T-helper 2 cell treated with Interferon-gamma antibody and Interleukin-4, amounts not matched to agents 5 μg/mL and 100 μg/mL, for 36 hours (primary cell): ENCODE results near the gene ADAMTS17.

Source experiments
- DNase-seq: peaks from one replicate; pipeline ENCODE4 v3.0.0; 2021; ENCODE audit warnings: low spot score
- H3K27ac Mint-ChIP-seq: one replicate; pipeline ENCODE4 v1.8.0; 2021; ENCODE audit warnings: mild to moderate bottlenecking, mixed read lengths
- H3K27me3 Mint-ChIP-seq: one replicate; pipeline ENCODE4 v1.8.0; 2021; ENCODE audit warnings: low read depth, mixed read lengths
- H3K36me3 Mint-ChIP-seq: one replicate; pipeline ENCODE4 v1.8.0; 2021; ENCODE audit warnings: low read depth, mixed read lengths
- H3K4me1 Mint-ChIP-seq: one replicate; pipeline ENCODE4 v1.8.0; 2021; ENCODE audit warnings: low read depth, mixed read lengths
- H3K4me3 Mint-ChIP-seq: one replicate; pipeline ENCODE4 v1.8.0; 2022; ENCODE audit warnings: mild to moderate bottlenecking, moderate library complexity, mixed read lengths
- H3K9me3 Mint-ChIP-seq: one replicate; pipeline ENCODE4 v1.8.0; 2021; ENCODE audit warnings: mixed read lengths

ADAMTS17 gene

DNA sequence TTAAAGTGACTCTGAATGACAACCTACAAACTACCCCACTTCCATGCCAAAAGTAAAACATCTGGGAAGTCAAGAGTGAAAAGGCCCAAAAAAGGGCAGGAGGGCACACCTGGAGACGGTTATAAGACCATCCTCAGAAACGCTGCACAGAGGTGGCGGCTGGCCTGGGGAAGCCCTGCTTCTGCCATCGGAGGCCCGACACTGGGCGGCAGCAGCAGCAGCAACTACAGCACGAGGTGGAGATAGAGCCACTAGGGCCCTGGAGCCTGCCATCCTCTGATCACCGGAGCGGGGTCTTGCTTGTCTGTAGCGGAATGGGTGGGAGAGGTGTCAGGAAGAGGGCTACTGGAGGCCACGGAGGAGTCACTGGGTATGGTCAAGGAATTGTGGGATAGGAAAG, 283.3 kb downstream of the ADAMTS17 start:
- H3K27ac Mint-ChIP-seq = no peak overlapping the region
- H3K4me1 Mint-ChIP-seq = no peaks in the 10 kb centered on the region
- no peak overlapping the region for H3K4me3 Mint-ChIP-seq
- no peaks in the 10 kb centered on the region for H3K9me3 Mint-ChIP-seq
- H3K27me3 Mint-ChIP-seq = no peaks in the 10 kb centered on the region
- H3K36me3 Mint-ChIP-seq = no peaks in the 10 kb centered on the region
- no peak for DNase-seq

DNA sequence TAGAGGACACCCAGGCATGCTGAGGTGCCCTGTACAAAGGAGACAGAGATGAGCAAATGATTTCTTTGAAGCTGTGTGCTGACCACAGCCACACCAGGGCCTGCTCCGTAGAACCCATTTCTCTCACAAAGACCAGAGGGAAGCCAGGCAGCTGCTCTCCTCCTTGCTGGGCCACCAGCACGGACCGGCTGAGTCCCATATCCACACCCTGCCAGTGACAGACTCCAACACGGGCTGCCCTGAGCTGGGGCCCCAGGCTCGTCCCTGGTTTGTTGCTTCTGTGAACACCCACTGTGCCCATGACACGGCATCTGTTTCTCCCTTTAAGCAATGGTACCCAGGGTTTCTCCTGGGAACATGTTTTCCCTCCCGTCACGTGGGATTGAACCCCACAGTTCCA, 284.5 kb downstream of the ADAMTS17 start:
- no peak overlapping the region for H3K4me3 Mint-ChIP-seq
- no peak overlapping the region for H3K27ac Mint-ChIP-seq
- no peak for DNase-seq
- no peaks in the 10 kb centered on the region for H3K36me3 Mint-ChIP-seq
- no peaks in the 10 kb centered on the region for H3K4me1 Mint-ChIP-seq
- H3K9me3 Mint-ChIP-seq = no peaks in the 10 kb centered on the region
- H3K27me3 Mint-ChIP-seq = no peaks in the 10 kb centered on the region

DNA sequence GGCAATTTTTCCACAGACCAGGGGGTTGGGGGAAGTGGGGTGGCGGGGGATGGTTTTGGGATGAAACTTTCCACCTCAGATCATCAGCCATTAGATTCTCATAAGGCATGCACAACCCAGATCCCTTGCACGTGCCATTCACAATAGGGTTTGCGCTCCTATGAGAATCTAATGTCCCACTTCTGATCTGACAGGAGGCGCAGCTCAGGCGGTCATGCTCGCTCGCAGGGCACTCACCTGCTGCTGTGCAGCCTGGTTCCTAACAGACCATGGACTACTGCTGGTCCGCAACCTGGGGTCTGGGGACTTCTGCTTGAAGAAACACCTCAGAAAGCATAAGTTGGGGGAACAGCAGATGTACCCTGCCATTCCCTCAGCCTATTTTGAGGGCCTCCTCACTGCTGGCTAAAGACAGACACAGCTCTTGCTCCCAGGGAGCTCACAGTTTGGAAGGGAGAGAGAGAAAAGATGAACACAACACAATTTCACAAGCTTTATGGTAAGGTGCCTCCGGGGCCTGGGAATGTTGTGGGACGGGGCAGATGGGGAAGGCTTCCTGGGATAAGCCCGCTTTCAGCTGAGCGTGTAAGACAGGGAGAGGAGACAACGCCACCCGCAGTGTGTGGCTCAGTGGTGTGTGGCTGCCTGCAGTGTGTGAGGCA, 285.2 kb downstream of the ADAMTS17 start:
- Mint-ChIP-seq H3K27ac (no peak overlapping the region), H3K4me3 (no peak overlapping the region), H3K4me1 (no peaks in the 10 kb centered on the region), H3K9me3 (no peaks in the 10 kb centered on the region), H3K36me3 (no peaks in the 10 kb centered on the region), H3K27me3 (no peaks in the 10 kb centered on the region)
- no peak for DNase-seq

DNA sequence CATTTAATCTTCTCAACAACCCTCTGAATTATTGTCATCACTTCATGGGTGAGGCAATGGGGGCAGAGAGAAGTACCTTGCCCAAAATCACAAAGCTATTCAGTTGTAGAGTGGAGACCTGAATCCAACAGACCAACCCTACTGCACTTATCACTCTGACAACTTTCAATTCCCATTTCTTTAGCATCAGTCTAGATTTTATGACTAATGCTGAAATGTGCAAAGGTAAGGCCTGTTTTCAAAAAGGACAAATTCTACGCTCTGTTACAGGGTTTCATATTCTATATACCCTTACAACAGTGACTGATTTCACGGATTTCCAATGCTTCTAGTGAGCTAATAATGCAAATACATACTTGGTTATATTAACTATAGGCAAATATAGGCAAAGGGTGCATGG, 286.0 kb downstream of the ADAMTS17 start:
- H3K9me3 Mint-ChIP-seq = no peaks in the 10 kb centered on the region
- no peak for DNase-seq
- H3K4me1 Mint-ChIP-seq = no peaks in the 10 kb centered on the region
- H3K36me3 Mint-ChIP-seq = no peaks in the 10 kb centered on the region
- H3K27me3 Mint-ChIP-seq = no peaks in the 10 kb centered on the region
- H3K27ac Mint-ChIP-seq = no peak overlapping the region
- no peak overlapping the region for H3K4me3 Mint-ChIP-seq

DNA sequence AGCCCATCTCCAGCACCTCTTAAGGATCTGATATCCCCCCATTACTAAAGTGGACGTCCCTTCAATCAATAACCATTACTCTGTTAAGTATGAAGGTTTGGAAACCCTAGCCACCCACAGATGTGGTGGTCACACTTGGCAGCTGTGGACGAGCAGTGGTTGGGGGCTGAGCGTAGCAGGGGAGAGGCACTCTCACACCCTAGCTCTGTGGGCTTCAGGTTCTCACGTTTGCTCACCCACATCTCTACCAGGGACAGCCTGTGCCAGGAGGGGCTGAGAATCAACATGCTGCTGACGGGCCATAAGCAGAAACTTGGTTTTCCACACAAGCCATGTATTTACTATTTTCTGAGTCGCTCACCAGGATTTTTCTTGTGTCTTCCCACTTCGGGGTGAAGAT, 287.2 kb downstream of the ADAMTS17 start:
- Mint-ChIP-seq H3K36me3 (no peaks in the 10 kb centered on the region), H3K4me1 (no peaks in the 10 kb centered on the region), H3K9me3 (no peaks in the 10 kb centered on the region), H3K27ac (no peak overlapping the region), H3K4me3 (no peak overlapping the region), H3K27me3 (no peaks in the 10 kb centered on the region)
- no peak for DNase-seq

DNA sequence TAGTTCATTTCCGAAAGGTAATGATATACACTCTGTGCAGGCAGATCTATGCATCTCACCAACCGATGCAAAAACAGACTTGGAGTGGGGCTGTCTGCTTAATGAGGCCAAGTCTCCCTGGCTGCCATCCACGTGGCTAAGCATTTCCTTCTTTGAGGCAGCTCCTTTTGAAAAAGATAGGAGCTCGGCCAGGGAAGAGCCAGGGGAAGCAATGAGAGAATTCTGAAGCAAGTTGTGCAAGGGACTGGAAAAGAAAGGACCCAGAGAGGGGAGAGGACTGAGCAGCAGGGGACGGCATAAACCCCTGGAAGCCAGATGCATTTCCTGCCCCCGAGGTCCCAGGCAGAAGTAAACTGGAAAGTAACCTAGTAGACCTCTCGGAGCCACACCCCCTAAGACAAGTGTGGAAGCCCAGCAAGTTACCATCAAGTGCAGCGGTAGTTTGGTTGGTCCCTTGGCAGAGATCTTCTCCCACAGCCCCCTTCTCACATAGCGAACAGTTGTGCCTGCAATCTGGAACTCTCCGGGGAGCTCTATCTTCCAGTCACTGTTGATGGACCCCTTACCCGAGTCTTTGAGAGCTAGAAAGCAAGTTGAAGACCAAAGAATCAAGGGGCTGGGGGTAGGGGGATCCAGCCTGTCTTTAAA, 288.2 kb downstream of the ADAMTS17 start:
- DNase-seq = no peak
- Mint-ChIP-seq H3K27ac (no peak overlapping the region), H3K4me3 (no peak overlapping the region), H3K27me3 (no peaks in the 10 kb centered on the region), H3K9me3 (no peaks in the 10 kb centered on the region), H3K4me1 (no peaks in the 10 kb centered on the region), H3K36me3 (no peaks in the 10 kb centered on the region)

DNA sequence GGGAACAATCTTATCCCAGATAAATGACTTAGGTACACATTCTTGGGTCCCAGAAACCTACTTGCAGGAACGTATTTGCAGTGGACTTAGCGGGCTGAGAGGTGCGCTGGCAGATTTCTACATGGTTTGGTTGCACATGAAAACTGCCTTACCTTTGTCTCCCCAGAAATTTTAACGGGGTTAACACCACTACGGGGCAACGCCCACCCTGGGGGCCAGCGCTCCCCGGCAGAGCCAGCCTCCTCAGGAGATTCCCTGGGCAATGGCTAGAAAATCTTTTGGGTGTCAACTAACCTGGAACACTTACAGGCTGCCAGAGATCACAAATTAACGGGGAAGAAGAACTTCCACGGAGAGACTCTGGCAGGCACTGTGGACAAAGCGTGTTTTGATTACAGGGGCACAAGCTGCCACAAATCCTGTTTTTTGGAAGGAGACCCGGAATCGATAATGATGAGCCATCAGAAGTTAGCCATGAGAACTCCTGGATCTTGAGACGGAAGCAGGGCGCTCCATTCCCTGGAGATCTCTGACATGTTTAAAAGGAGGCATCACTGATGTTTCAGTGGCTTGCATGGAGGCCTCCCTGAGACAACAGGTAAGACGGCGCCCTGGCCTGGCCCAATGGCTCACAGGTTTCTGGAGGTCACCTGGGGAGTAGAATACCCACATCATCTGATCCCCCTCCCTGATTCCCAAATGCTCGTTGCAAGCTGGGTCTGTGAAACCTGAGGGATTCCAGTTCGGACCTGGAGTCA, 288.9 kb downstream of the ADAMTS17 start:
- Mint-ChIP-seq H3K4me1 (no peaks in the 10 kb centered on the region), H3K9me3 (no peaks in the 10 kb centered on the region), H3K27ac (no peak overlapping the region), H3K36me3 (no peaks in the 10 kb centered on the region), H3K4me3 (no peak overlapping the region), H3K27me3 (no peaks in the 10 kb centered on the region)
- no peak for DNase-seq

DNA sequence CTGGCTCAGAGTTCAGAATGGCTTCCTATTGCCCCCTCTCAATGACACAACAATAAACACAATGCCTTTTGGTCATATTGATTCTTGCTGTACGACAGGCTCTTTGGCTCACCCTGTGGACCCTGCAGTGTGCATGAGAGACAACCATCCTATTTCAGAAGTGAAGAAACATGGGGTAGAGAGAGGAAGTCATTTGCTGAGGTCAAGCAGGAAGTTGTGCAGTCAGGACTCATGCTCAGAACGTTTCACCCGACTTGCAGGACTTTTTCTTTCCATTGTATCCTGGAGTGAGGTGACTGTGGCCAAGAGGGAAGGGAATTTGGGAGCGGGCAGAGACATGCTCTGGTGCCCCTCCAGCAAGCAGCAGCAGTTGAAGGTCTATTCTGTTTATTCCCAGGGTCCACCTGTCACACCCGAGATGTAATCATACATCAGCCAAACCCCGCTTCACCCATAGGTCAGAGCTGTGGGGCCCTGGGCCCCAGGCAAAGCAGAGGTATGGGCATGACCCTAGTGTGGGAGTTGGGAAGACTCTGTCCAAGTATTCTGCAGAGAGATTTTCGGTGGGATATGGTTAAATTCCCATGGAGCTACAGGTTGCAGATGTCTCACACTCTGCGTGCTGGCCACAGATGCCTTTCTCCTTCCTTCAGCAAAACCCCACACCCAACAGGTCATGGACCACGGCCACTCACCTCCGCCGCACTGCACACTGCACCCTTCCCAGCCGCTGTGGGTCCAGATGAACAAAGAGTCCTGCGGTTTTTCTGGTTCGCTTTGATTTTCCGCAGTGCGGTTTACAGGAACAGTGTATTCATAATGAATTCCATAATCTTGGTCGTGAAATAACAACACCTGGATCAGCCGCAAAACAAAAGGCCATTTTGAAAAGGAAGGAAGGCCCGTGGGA, 290.6 kb downstream of the ADAMTS17 start:
- no peak for DNase-seq
- H3K4me1 Mint-ChIP-seq = no peaks in the 10 kb centered on the region
- H3K27me3 Mint-ChIP-seq = no peaks in the 10 kb centered on the region
- no peaks in the 10 kb centered on the region for H3K36me3 Mint-ChIP-seq
- H3K4me3 Mint-ChIP-seq = no peak overlapping the region
- no peaks in the 10 kb centered on the region for H3K9me3 Mint-ChIP-seq
- H3K27ac Mint-ChIP-seq = no peak overlapping the region

DNA sequence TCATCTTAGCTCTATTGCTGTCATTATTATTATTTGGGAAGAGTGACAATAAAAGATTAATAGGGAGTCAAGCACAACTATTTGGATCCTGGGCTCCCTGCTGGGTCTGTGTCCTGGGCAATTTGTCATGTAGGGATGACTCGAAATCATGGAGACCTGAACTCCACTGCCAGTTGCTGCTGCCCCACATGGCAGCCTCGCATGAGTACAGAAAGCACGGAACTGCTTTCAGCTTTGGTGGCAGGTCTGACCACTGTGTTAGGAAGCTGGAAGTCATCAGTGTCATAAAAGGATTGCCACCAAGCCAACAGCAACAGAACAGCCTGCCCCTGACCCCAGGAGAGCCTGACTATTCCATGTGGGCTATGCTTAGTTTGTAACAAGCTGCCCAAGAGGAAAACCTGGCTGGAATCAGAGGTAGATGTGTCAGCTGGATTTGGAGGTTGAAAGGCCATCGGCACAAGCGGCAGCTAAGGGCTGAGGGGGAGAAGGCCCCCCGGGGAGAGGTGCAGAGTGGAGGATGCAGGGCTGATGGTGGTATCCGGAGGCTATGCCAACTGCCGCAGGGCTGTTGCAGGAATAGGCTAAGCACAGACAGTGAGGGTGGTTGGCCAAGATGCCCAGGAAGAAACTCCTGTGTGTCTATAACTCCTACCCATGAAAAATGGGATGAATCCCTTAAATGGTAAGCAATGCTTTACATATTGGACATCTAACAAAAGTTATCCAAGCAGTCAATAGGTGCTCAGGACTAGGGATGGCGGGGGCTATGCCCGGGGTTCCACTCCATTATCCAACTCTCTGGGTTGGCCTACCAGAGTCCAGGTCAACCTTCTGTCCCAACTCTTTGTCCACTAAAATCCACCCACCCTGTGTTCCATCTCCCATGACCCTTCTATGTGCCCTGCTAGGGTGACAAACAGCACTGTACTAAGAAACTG, 291.6 kb downstream of the ADAMTS17 start:
- Mint-ChIP-seq H3K4me1 (no peaks in the 10 kb centered on the region), H3K27me3 (no peaks in the 10 kb centered on the region), H3K27ac (no peak overlapping the region), H3K9me3 (no peaks in the 10 kb centered on the region), H3K4me3 (no peak overlapping the region), H3K36me3 (no peaks in the 10 kb centered on the region)
- no peak for DNase-seq

DNA sequence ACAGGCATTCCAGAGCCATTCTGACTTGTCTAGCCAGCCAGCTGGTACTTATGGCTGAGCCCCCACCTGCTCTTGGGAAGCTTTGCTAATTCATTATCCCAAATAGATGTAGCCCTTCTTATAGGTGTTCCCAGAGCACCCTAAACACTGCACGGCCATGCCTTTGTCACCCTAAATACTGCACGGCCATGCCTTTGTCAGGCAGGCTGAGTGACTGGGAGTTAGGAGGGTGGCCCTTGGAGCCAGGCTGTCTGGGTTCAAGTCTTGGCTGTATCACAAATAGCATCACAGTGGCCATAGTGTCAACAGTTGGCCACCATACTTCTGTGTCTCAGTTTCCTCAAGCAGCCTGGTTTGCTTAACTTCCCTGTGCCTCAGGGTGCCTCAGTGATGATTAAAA, 292.3 kb downstream of the ADAMTS17 start:
- DNase-seq = no peak
- Mint-ChIP-seq H3K27ac (no peak overlapping the region), H3K27me3 (no peaks in the 10 kb centered on the region), H3K36me3 (no peaks in the 10 kb centered on the region), H3K4me1 (no peaks in the 10 kb centered on the region), H3K4me3 (no peak overlapping the region), H3K9me3 (no peaks in the 10 kb centered on the region)

DNA sequence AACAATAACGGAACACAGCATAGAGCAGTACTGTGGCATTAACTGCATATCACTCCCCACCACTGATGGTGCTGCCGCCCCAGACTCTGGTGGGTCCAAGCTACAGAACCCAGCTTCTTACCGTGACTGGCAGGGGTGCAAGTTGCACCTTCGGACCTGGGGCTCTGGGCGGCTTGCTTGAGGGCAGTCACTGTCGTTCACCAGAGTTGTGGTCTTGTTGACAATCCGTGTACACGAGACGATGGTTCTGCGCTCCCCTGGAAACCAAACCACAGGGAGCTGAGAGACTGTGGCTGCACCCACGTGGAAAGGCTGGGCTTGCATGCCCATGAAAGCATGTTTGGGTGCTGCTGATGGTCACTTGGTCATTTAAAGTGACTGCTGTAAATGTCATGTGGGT, 293.0 kb downstream of the ADAMTS17 start:
- no peak for DNase-seq
- no peak overlapping the region for H3K27ac Mint-ChIP-seq
- H3K36me3 Mint-ChIP-seq = no peaks in the 10 kb centered on the region
- no peaks in the 10 kb centered on the region for H3K27me3 Mint-ChIP-seq
- H3K9me3 Mint-ChIP-seq = no peaks in the 10 kb centered on the region
- no peak overlapping the region for H3K4me3 Mint-ChIP-seq
- peaks cover 1% of the 10 kb centered on the region for H3K4me1 Mint-ChIP-seq

DNA sequence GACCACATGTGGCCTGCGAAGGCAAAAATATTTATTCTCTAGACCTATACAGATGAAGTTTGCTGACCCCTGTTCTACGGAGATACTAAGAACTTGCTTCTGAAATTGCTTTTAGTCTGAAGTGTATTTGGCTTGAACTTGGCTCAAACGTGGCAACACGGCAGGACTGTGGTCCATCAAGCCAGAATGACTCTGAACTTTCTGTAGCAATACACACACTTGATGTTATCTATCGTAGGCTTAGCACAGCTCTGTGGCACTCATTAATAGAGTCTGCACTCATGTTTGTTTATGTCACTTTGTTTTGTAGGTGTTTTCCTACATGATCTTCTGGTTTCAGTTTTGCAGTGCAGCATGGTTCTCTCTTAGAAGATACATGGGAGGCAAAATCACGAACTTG, 298.1 kb downstream of the ADAMTS17 start:
- peaks cover 6% of the 10 kb centered on the region for H3K4me1 Mint-ChIP-seq
- no peaks in the 10 kb centered on the region for H3K27me3 Mint-ChIP-seq
- no peak for DNase-seq
- H3K36me3 Mint-ChIP-seq = no peaks in the 10 kb centered on the region
- H3K4me3 Mint-ChIP-seq = no peak overlapping the region
- no peak overlapping the region for H3K27ac Mint-ChIP-seq
- H3K9me3 Mint-ChIP-seq = no peaks in the 10 kb centered on the region

DNA sequence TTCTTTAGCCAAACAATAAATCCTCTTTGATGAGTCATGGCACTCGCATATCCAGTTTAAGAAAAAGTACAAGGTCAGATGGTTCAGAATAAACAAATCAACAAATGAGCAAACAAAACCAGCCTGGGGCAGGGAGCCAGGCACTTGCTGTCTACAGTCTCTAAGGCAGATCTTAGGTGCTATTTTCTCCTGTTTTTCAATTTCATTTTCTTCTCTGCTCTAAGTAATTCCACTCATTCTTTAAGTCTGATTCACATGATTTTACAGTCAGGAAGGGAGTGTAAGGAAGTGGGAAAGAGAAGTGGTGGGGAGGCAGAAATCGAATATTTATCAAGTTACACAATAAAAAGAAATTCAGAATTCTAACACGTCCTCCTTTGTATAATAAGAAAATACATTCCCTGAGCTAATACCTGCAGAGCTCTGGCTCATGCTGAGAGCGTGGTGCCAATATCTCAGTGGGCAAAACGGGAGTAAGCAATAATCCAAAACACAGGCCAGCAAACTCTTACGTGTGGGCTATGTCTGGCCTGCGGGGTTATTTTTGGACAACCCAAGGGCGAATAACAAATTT, 298.6 kb downstream of the ADAMTS17 start:
- no peak for DNase-seq
- H3K36me3 Mint-ChIP-seq = no peaks in the 10 kb centered on the region
- no peak overlapping the region for H3K4me3 Mint-ChIP-seq
- no peaks in the 10 kb centered on the region for H3K27me3 Mint-ChIP-seq
- H3K27ac Mint-ChIP-seq = no peak overlapping the region
- no peaks in the 10 kb centered on the region for H3K9me3 Mint-ChIP-seq
- peaks cover 6% of the 10 kb centered on the region for H3K4me1 Mint-ChIP-seq
